MM.1S (cell line): Measurements from ENCODE around the gene DAP.

Experiments used
- DNase-seq: peaks from one replicate; pipeline ENCODE4 v3.0.0-alpha.2; 2015
- H2AFZ ChIP-seq: fragments of 300-600 bp; sonication (generic); 2 replicates; pipeline ENCODE4 v1.6.0; 2016; ENCODE audit warnings: antibody characterized with exemption, low read length
- H3F3A ChIP-seq: fragments of 300-600 bp; sonication (generic); 2 replicates; pipeline ENCODE4 v1.6.1; 2016; ENCODE audit warnings: mild to moderate bottlenecking, antibody characterized with exemption, low read length, moderate library complexity, mixed read lengths; ENCODE audit not compliant: insufficient read depth
- H3K27ac ChIP-seq: fragments of 300-600 bp; sonication (generic); 2 replicates; pipeline ENCODE4 v1.5.1; 2016; ENCODE audit warnings: mild to moderate bottlenecking, low read length
- H3K27me3 ChIP-seq: fragments of 300-600 bp; sonication (generic); replicated peaks from 2 replicates; pipeline ENCODE4 v1.6.0; 2016; ENCODE audit warnings: low read length; ENCODE audit not compliant: insufficient read depth
- H3K36me3 ChIP-seq: fragments of 300-600 bp; sonication (generic); replicated peaks from 2 replicates; pipeline ENCODE4 v1.6.1; 2016; ENCODE audit warnings: mild to moderate bottlenecking, low read length, mixed read lengths; ENCODE audit not compliant: insufficient read depth
- H3K4me1 ChIP-seq: fragments of 300-600 bp; sonication (generic); 2 replicates; pipeline ENCODE4 v1.6.1; 2016; ENCODE audit warnings: low read length, mixed read lengths
- H3K4me2 ChIP-seq: fragments of 300-600 bp; sonication (generic); 2 replicates; pipeline ENCODE4 v1.6.0; 2016; ENCODE audit warnings: low read depth, low read length
- H3K4me3 ChIP-seq: fragments of 300-600 bp; sonication (generic); 2 replicates; pipeline ENCODE4 v1.5.1; 2016; ENCODE audit warnings: low read length, mixed read lengths
- H3K79me2 ChIP-seq: fragments of 300-600 bp; sonication (generic); 2 replicates; pipeline ENCODE4 v1.6.1; 2016; ENCODE audit warnings: mixed run types, low read length, mixed read lengths
- H3K9ac ChIP-seq: fragments of 300-600 bp; sonication (generic); 2 replicates; pipeline ENCODE4 v1.6.1; 2016; ENCODE audit warnings: low read length, mixed read lengths
- H3K9me2 ChIP-seq: fragments of 300-600 bp; sonication (generic); replicated peaks from 2 replicates; pipeline ENCODE4 v1.6.1; 2016; ENCODE audit warnings: mild to moderate bottlenecking, low read length, mixed read lengths; ENCODE audit not compliant: insufficient read depth
- H3K9me3 ChIP-seq: fragments of 300-600 bp; sonication (generic); replicated peaks from 2 replicates; pipeline ENCODE4 v1.6.1; 2016; ENCODE audit warnings: mild to moderate bottlenecking, low read length, mixed read lengths; ENCODE audit not compliant: insufficient read depth
- H4K20me1 ChIP-seq: fragments of 300-600 bp; sonication (generic); 2 replicates; pipeline ENCODE4 v1.6.1; 2016; ENCODE audit warnings: mild to moderate bottlenecking, low read length, moderate library complexity, mixed read lengths; ENCODE audit not compliant: insufficient read depth
- CTCF ChIP-seq: fragments of 300-600 bp; sonication (generic); IDR thresholded peaks from 2 replicates; pipeline ENCODE4 v1.5.1; 2016; ENCODE audit warnings: antibody characterized with exemption, low read length, mixed read lengths
- EZH2 ChIP-seq: fragments of 300-600 bp; sonication (generic); optimal IDR thresholded peaks from 2 replicates; pipeline ENCODE3; 2017; ENCODE audit warnings: low read depth, mild to moderate bottlenecking, antibody characterized with exemption, low read length, mixed read lengths
- EZH2phosphoT487 ChIP-seq: fragments of 300-600 bp; sonication (generic); IDR thresholded peaks from 2 replicates; pipeline ENCODE4 v1.6.1; 2018; ENCODE audit warnings: antibody characterized with exemption, low read length

DAP gene

GRCh38 chr5:10778179-10778910 is 17.3 kb upstream of the DAP start:
- DNase-seq = no peak
- Histone ChIP-seq H3K9ac (no peak overlapping the region), H3K4me3 (no peak overlapping the region), H2AFZ (no peak overlapping the region), H3K4me1 (no peaks in the 10 kb centered on the region), H3K9me3 (no peaks in the 10 kb centered on the region), H3K27ac (no peak overlapping the region), H3K79me2 (no peaks in the 10 kb centered on the region), H3F3A (no peaks in the 10 kb centered on the region), H4K20me1 (no peaks in the 10 kb centered on the region), H3K27me3 (no peaks in the 10 kb centered on the region), H3K36me3 (no peaks in the 10 kb centered on the region), H3K9me2 (no peaks in the 10 kb centered on the region), H3K4me2 (no peak overlapping the region)
- no peak for TF ChIP-seq EZH2phosphoT487
- no peak for TF ChIP-seq CTCF
- TF ChIP-seq EZH2 = no peak

GRCh38 chr5:10775646-10776045 is 14.6 kb upstream of the DAP start:
- Histone ChIP-seq H3K4me3 (no peak overlapping the region), H3K9me3 (no peaks in the 10 kb centered on the region), H4K20me1 (no peaks in the 10 kb centered on the region), H3K27me3 (no peaks in the 10 kb centered on the region), H3K27ac (no peak overlapping the region), H3K4me2 (no peak overlapping the region), H2AFZ (no peak overlapping the region), H3K4me1 (no peaks in the 10 kb centered on the region), H3K79me2 (no peaks in the 10 kb centered on the region), H3K36me3 (no peaks in the 10 kb centered on the region), H3K9me2 (no peaks in the 10 kb centered on the region), H3F3A (no peaks in the 10 kb centered on the region), H3K9ac (no peak overlapping the region)
- TF ChIP-seq EZH2 (no peak), CTCF (no peak), EZH2phosphoT487 (no peak)
- DNase-seq = no peak

GRCh38 chr5:10772901-10773585 is 12.0 kb upstream of the DAP start:
- no peaks in the 10 kb centered on the region for H3K79me2 ChIP-seq
- H3K9me3 ChIP-seq = no peaks in the 10 kb centered on the region
- no peaks in the 10 kb centered on the region for H3K36me3 ChIP-seq
- H3K27me3 ChIP-seq = no peaks in the 10 kb centered on the region
- no peaks in the 10 kb centered on the region for H4K20me1 ChIP-seq
- no peak overlapping the region for H2AFZ ChIP-seq
- H3K27ac ChIP-seq = no peak overlapping the region
- no peak for DNase-seq
- no peaks in the 10 kb centered on the region for H3K9me2 ChIP-seq
- H3K9ac ChIP-seq = no peak overlapping the region
- no peak overlapping the region for H3K4me3 ChIP-seq
- H3F3A ChIP-seq = no peaks in the 10 kb centered on the region
- TF ChIP-seq CTCF = no peak
- H3K4me1 ChIP-seq = no peaks in the 10 kb centered on the region
- no peak overlapping the region for H3K4me2 ChIP-seq
